Measurements from ENCODE around the gene KLF7. TPM values are rescaled to one million over a fixed set of nuclear protein-coding genes. Genes with fewer than 3 reads are reported as not detected.
A peak's percentile ranks its signal among the peaks of the same experiment; 100 is the strongest.

KLF7 gene
- total RNA-seq, 4 donors from 2014 or later, result 25.8 to 55.3 (median 37.1) TPM

DNA sequence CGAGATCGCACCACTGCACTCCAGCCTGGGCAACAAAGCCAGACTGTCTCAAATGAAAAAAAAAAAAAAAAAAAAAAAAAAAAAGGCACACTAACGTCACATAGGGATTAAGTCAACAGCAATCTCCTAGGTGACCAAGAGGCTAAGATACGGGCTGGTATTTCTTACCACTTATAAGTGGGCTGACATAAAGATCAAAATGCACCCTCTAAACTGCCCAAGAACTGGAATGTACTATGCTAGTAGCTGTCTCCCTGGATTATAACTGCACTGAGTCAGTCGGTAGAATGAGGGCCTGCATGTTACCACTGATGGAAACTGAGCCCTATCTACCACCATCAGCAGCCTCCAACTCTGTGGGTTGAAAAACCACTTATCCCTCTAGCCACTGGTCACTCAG, 80.6 kb downstream of the KLF7 start:
- no peak overlapping the region for H3K4me3 ChIP-seq
- no peak overlapping the region for H3K27ac ChIP-seq
- H3K9me3 ChIP-seq, result no peaks in the 10 kb centered on the region
- DNase-seq (ENCODE audit: low spot score in 2 of 2), result no peak
- H3K4me1 ChIP-seq, result peaks cover 0 to 29% (median 2%) of the 10 kb centered on the region in 4 donors
- no peaks in the 10 kb centered on the region for H3K27me3 ChIP-seq
- peaks cover 0 to 81% (median 2%) of the 10 kb centered on the region in 3 donors for H3K36me3 ChIP-seq
- TF ChIP-seq, protein P1, sequence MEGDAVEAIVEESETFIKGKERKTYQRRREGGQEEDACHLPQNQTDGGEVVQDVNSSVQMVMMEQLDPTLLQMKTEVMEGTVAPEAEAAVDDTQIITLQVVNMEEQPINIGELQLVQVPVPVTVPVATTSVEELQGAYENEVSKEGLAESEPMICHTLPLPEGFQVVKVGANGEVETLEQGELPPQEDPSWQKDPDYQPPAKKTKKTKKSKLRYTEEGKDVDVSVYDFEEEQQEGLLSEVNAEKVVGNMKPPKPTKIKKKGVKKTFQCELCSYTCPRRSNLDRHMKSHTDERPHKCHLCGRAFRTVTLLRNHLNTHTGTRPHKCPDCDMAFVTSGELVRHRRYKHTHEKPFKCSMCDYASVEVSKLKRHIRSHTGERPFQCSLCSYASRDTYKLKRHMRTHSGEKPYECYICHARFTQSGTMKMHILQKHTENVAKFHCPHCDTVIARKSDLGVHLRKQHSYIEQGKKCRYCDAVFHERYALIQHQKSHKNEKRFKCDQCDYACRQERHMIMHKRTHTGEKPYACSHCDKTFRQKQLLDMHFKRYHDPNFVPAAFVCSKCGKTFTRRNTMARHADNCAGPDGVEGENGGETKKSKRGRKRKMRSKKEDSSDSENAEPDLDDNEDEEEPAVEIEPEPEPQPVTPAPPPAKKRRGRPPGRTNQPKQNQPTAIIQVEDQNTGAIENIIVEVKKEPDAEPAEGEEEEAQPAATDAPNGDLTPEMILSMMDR (IDR thresholded peaks at IDR 0.05), result no peak
- TF ChIP-seq POLR2A (IDR thresholded peaks at IDR 0.05) (no peak), EP300 (IDR thresholded peaks at IDR 0.05) (no peak)
- WGBS, 2 donors, result 86 to 89% methylated on average over 5 of the region's 5 CpGs

DNA sequence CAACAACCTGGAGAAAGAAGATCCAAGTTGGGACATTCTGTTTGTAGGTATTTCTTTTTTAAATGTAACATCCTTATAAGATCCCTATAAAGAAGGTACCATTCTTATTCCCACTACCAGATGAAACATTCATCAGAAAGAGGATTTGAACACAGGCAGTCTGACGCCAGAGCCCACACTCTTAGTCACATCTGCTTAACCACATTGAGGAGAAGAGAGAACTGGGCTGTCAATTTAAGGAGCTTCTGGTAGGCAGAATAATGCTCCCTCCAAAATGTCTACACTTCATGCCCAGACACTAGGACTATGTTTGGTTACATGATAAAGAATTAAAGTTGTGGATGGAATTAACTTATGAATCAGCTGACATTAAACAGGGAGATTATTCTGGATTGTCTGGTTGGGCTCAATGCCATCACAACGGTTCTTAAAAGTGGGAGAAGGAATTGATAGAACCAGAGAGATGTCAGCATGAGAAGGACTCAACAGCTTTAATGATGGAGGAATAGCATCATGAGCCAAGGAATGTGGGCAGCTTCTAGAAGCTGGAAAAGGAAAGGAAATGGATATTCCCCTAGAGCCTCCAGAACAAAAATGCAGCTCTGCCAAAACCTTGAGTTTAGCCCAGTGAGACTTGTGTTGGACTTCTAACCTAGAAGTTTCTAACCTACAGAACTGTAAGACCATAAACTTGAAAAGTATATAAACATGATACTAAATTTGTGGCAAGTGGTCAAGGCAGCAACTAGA, 82.2 kb downstream of the KLF7 start:
- peaks cover 0 to 94% (median 4%) of the 10 kb centered on the region in 3 donors for H3K36me3 ChIP-seq
- 56 to 64% methylated on average over 2 of the region's 2 CpGs for WGBS, 2 donors
- DNase-seq (ENCODE audit: low spot score in 2 of 2), result no peak
- TF ChIP-seq, protein P1 (IDR thresholded peaks at IDR 0.05), result no peak
- TF ChIP-seq POLR2A (IDR thresholded peaks at IDR 0.05) (no peak), EP300 (IDR thresholded peaks at IDR 0.05) (no peak)
- H3K27ac ChIP-seq, result peak overlapping the region in 2 of 4 donors; percentile 36 to 51
- no peaks in the 10 kb centered on the region for H3K27me3 ChIP-seq
- H3K4me1 ChIP-seq, result peaks cover 0 to 14% (median 0%) of the 10 kb centered on the region in 4 donors
- no peaks in the 10 kb centered on the region for H3K9me3 ChIP-seq
- no peak overlapping the region for H3K4me3 ChIP-seq

GRCh38 chr2:207082619-207083018, 83.1 kb downstream of the KLF7 start:
- WGBS, 2 donors, result 79 to 83% methylated on average over 4 of the region's 4 CpGs
- peak overlapping the region in 1 of 4 donors; percentile 36 for H3K27ac ChIP-seq
- H3K4me1 ChIP-seq, result peaks cover 0 to 19% (median 0%) of the 10 kb centered on the region in 4 donors
- H3K9me3 ChIP-seq, result no peaks in the 10 kb centered on the region
- DNase-seq (ENCODE audit: low spot score in 2 of 2), result no peak
- TF ChIP-seq, protein P1 (IDR thresholded peaks at IDR 0.05), result no peak
- no peak for TF ChIP-seq EP300 (IDR thresholded peaks at IDR 0.05)
- peaks cover 0 to 93% (median 4%) of the 10 kb centered on the region in 3 donors for H3K36me3 ChIP-seq
- H3K4me3 ChIP-seq, result no peak overlapping the region
- H3K27me3 ChIP-seq, result no peaks in the 10 kb centered on the region

DNA sequence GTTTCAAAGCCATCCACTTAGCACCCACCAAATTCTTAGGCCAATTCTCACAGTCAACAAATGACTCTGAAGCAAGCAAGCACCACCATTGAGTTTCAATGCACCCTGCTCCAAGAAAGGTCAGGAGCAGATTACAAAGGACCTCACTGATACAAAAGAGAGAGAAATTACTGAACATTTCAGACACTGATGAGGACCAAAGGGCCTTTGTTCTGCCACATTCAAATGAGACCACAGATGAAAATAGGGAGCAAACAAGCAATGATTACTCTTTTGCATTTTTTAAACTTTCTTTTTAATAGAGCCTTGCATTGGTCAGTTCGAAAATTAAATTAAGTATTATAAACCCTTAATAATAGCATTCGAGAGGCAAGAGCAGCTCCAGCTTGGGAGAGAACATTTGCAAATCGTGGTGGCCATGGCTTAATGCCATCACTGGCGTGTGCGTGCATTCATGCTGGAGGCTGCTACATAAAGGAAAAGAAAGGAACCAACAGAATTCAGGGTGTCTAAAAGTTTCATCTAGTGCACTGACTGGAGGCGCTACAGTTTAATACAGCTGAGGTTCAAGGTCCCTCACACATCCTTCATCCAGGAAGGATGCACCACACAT, 87.5 kb downstream of the KLF7 start:
- H3K4me3 ChIP-seq, result no peak overlapping the region
- peaks cover 0 to 51% (median 4%) of the 10 kb centered on the region in 3 donors for H3K36me3 ChIP-seq
- WGBS, 2 donors, result 54 to 59% methylated on average over 6 of the region's 6 CpGs
- H3K27ac ChIP-seq, result peak overlapping the region in 2 of 4 donors; percentile 39 to 44
- H3K9me3 ChIP-seq, result no peaks in the 10 kb centered on the region
- peaks cover 0 to 51% (median 13%) of the 10 kb centered on the region in 4 donors for H3K4me1 ChIP-seq
- H3K27me3 ChIP-seq, result no peaks in the 10 kb centered on the region
- DNase-seq (ENCODE audit: low spot score in 2 of 2), result no peak
- no peak for TF ChIP-seq POLR2A (IDR thresholded peaks at IDR 0.05)
- no peak for TF ChIP-seq EP300 (IDR thresholded peaks at IDR 0.05)
- TF ChIP-seq, protein P1 (IDR thresholded peaks at IDR 0.05), result no peak

DNA sequence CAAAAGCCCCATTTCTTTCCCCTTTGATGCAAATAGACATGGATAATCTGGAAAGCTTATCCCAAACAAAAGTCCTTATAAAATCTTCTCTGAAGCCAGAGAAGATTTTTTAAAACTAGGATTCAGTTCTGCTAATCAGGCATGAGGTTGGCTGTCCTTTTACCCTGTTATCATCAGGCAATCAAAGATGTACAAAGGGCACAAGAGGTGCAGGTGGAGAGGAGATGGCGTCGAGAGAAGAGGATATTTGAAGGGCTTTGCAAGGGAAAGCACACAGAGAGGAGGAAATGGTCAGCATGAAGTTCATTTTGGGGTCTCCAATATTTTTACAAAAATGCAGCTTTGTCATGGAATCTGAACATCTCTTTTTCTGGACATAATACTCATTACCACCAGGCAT, 88.5 kb downstream of the KLF7 start:
- peaks cover 0 to 40% (median 4%) of the 10 kb centered on the region in 3 donors for H3K36me3 ChIP-seq
- no peaks in the 10 kb centered on the region for H3K9me3 ChIP-seq
- H3K4me3 ChIP-seq, result no peak overlapping the region
- H3K27me3 ChIP-seq, result no peaks in the 10 kb centered on the region
- WGBS, 2 donors, result 94 to 97% methylated on average over 2 of the region's 2 CpGs
- TF ChIP-seq POLR2A (IDR thresholded peaks at IDR 0.05) (no peak), EP300 (IDR thresholded peaks at IDR 0.05) (no peak)
- TF ChIP-seq, protein P1 (IDR thresholded peaks at IDR 0.05), result no peak
- peak overlapping the region in 1 of 4 donors; percentile 53 for H3K27ac ChIP-seq
- H3K4me1 ChIP-seq, result peaks cover 0 to 52% (median 13%) of the 10 kb centered on the region in 4 donors
- no peak for DNase-seq (ENCODE audit: low spot score in 2 of 2)
